ENCODE results near the gene GRM7. TPM values are rescaled to one million over a fixed set of nuclear protein-coding genes. Genes with fewer than 3 reads are reported as not detected.

GRM7 gene
- total RNA-seq, 4 donors from 2014 or later, result 0.40 TPM; not detected in 3

DNA sequence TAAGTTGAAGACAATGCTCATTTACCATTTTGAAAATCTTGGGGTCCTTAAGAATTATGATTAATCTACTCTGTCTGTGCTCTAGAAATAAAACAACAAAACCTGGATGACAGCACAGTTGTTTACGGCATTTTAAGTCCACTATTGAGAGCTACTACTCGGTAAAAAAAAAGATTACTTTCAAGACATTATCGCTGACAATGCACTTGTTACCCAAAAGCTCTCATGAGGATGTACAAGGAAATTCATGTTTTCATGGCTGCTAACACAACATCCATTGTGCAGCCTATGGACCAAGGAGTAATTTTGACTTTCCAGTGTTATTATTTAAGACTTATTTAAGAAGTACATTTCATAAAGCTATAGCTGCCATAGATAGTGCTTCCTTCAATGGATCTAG lies 221.3 kb downstream of the GRM7 start:
- no peaks in the 10 kb centered on the region for H3K27me3 ChIP-seq
- no peaks in the 10 kb centered on the region for H3K4me1 ChIP-seq
- TF ChIP-seq POLR2A (IDR thresholded peaks at IDR 0.05), result no peak
- TF ChIP-seq, protein P1, sequence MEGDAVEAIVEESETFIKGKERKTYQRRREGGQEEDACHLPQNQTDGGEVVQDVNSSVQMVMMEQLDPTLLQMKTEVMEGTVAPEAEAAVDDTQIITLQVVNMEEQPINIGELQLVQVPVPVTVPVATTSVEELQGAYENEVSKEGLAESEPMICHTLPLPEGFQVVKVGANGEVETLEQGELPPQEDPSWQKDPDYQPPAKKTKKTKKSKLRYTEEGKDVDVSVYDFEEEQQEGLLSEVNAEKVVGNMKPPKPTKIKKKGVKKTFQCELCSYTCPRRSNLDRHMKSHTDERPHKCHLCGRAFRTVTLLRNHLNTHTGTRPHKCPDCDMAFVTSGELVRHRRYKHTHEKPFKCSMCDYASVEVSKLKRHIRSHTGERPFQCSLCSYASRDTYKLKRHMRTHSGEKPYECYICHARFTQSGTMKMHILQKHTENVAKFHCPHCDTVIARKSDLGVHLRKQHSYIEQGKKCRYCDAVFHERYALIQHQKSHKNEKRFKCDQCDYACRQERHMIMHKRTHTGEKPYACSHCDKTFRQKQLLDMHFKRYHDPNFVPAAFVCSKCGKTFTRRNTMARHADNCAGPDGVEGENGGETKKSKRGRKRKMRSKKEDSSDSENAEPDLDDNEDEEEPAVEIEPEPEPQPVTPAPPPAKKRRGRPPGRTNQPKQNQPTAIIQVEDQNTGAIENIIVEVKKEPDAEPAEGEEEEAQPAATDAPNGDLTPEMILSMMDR (IDR thresholded peaks at IDR 0.05), result no peak
- DNase-seq, result no peak
- H3K9me3 ChIP-seq, result no peaks in the 10 kb centered on the region
- no peak overlapping the region for H3K27ac ChIP-seq
- H3K4me3 ChIP-seq, result no peak overlapping the region
- no peaks in the 10 kb centered on the region for H3K36me3 ChIP-seq

DNA sequence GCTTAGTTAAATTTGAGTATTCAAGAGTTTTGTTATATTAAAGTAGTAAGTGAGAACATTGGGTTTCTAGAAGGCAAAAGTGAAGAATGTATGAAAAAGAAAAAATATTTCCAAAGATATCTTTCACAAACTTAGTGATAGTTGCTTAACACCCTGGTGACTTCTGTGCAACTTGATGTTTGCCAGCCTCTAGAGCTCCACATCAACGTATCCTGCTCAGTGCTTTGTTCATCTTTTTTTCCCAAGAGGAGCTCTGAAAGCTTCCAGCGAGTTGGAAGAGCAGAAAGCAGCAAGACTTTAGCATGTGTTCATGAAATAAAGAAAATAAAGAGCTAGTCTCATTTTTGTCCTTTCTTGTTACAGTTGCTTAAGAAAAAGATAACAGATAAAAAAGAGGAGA lies 225.5 kb downstream of the GRM7 start:
- DNase-seq, result no peak
- TF ChIP-seq, protein P1 (IDR thresholded peaks at IDR 0.05), result no peak
- no peak for TF ChIP-seq POLR2A (IDR thresholded peaks at IDR 0.05)
- H3K4me3 ChIP-seq, result no peak overlapping the region
- H3K9me3 ChIP-seq, result no peaks in the 10 kb centered on the region
- H3K4me1 ChIP-seq, result no peaks in the 10 kb centered on the region
- no peak overlapping the region for H3K27ac ChIP-seq
- no peaks in the 10 kb centered on the region for H3K36me3 ChIP-seq
- no peaks in the 10 kb centered on the region for H3K27me3 ChIP-seq

DNA sequence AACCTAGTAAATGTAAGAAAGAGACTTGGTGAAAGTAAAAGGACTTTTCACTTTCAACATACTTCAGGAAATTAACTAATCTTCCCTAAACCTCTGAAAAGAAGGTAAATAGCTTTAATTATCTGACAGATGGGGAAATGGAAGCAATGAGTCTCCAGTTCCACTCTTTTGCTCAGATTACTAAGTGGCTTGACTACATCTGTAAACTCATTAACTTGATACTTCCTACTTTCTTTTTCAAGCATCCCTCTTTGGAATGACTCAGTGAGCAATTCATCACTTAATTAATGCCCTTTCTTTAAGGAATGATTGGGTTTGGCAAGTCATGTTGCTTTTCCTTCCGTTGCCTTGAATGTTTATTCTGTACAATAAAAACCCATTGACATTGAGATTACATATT lies 234.2 kb downstream of the GRM7 start:
- Histone ChIP-seq H3K27me3 (no peaks in the 10 kb centered on the region), H3K9me3 (no peaks in the 10 kb centered on the region), H3K4me3 (no peak overlapping the region), H3K27ac (no peak overlapping the region), H3K4me1 (no peaks in the 10 kb centered on the region), H3K36me3 (no peaks in the 10 kb centered on the region)
- no peak for DNase-seq
- TF ChIP-seq POLR2A (IDR thresholded peaks at IDR 0.05), result no peak
- TF ChIP-seq, protein P1 (IDR thresholded peaks at IDR 0.05), result no peak

DNA sequence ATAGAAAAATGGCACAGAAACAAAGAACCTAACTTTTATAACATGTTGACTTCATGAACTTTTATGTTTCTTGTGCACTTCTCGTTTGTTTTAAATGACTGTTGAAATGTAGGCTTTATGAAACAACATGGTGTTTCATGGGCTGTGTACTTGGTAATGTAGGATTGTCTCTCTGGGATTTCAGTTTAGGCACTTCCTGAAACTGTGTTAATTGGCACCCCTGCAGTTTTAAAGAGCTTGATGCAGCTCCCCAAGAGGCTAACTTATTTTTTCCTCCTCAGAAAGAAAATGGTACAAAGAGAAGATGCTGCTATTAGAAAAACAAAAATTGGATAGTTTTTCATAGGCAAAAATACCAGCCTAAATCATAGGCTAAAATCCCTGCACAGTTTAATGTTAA lies 239.2 kb downstream of the GRM7 start:
- Histone ChIP-seq H3K27me3 (no peaks in the 10 kb centered on the region), H3K9me3 (no peaks in the 10 kb centered on the region), H3K27ac (no peak overlapping the region), H3K4me1 (no peaks in the 10 kb centered on the region), H3K4me3 (no peak overlapping the region), H3K36me3 (no peaks in the 10 kb centered on the region)
- TF ChIP-seq, protein P1 (IDR thresholded peaks at IDR 0.05), result no peak
- no peak for TF ChIP-seq POLR2A (IDR thresholded peaks at IDR 0.05)
- no peak for DNase-seq

DNA sequence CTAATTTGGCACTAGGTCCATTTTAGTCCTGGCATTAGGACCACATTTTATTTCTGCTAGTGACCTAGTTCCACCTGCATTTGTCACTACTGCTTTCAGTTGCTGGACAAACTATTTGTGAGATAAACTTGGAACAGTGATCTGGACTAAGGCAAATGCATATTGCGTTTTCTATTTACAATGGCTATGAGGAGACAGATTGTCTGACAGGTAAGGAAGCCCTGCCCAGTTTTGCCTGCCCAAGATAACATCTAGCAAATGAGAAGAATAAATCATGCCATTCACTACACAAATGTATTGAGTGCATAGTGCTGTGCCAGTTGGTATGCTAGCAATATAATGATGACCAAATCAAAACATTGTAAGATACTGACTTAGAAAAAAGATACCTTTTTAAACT lies 245.7 kb downstream of the GRM7 start:
- Histone ChIP-seq H3K27me3 (no peaks in the 10 kb centered on the region), H3K36me3 (no peaks in the 10 kb centered on the region), H3K4me3 (no peak overlapping the region), H3K9me3 (no peaks in the 10 kb centered on the region), H3K27ac (no peak overlapping the region), H3K4me1 (no peaks in the 10 kb centered on the region)
- DNase-seq, result no peak
- TF ChIP-seq, protein P1 (IDR thresholded peaks at IDR 0.05), result no peak
- no peak for TF ChIP-seq POLR2A (IDR thresholded peaks at IDR 0.05)

DNA sequence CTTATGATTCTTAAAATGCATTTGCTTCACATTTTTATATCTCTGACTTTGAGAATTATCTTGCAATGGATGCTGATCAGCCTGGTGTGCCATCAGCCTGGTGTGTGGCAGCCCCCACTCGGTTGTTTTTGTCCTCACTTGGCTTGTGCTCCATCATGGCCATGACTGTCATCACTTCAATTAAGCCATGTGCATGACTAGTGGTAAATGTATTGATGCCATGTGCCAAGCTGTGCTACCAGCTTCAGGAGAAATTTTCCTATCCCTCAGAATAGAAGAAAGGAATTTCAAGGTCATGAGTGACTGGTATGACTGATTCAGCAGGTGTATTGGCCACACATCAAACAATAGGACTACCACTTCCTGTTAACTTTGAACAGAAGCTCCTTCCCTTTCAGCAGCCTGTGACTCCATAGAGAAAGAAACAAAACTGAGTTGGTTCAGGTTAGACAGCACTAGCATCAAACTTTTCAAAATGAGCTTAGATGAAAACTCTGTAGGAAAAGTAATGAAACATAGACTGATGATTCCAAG lies 251.7 kb downstream of the GRM7 start:
- Histone ChIP-seq H3K4me3 (no peak overlapping the region), H3K27ac (no peak overlapping the region), H3K9me3 (no peaks in the 10 kb centered on the region), H3K27me3 (no peaks in the 10 kb centered on the region), H3K36me3 (no peaks in the 10 kb centered on the region), H3K4me1 (no peaks in the 10 kb centered on the region)
- TF ChIP-seq POLR2A (IDR thresholded peaks at IDR 0.05), result no peak
- TF ChIP-seq, protein P1 (IDR thresholded peaks at IDR 0.05), result no peak
- no peak for DNase-seq
